Activated naive CD8-positive, alpha-beta T cell treated with anti-CD3 and anti-CD28 coated beads for 36 hours (primary cell): ENCODE measurements around the gene HDGFL2. TPM values are rescaled to one million over a fixed set of nuclear protein-coding genes. Genes with fewer than 3 reads are reported as not detected.

Experiments used
- total RNA-seq, 2 experiments: library from RNA; stranded (reverse); gene quantifications; one replicate each; pipeline ENCODE4 v1.2.3, GENCODE V29; 2021

HDGFL2 gene
- total RNA-seq, 2 experiments from 2014 or later: 45.5 to 47.0 TPM

Other genes starting within 250 kb of the HDGFL2 start
- 1 to 10 TPM; 6.7 to 8.6 TPM for gene EBI3, start 242.8 kb upstream of the HDGFL2 start, total RNA-seq
- 10 to 100 TPM; 37.6 to 38.5 TPM for gene YJU2, start 225.2 kb upstream of the HDGFL2 start, total RNA-seq
- gene SHD, start 193.0 kb upstream of the HDGFL2 start, total RNA-seq: not detected
- gene TMIGD2, start 169.9 kb upstream of the HDGFL2 start, total RNA-seq: 10 to 100 TPM; 12.6 to 14.7 TPM
- gene FSD1, start 167.7 kb upstream of the HDGFL2 start, total RNA-seq: 10 to 100 TPM; 21.0 to 21.3 TPM
- gene STAP2, start 133.5 kb upstream of the HDGFL2 start, total RNA-seq: 10 to 100 TPM; 12.3 to 13.1 TPM
- gene MPND, start 128.7 kb upstream of the HDGFL2 start, total RNA-seq: 10 to 100 TPM; 15.6 to 18.8 TPM
- gene SH3GL1, start 71.8 kb upstream of the HDGFL2 start, total RNA-seq: 10 to 100 TPM; 40.3 to 41.1 TPM
- 10 to 100 TPM; 76.8 to 77.6 TPM for gene CHAF1A, start 69.7 kb upstream of the HDGFL2 start, total RNA-seq
- gene UBXN6, start 14.5 kb upstream of the HDGFL2 start, total RNA-seq: 10 to 100 TPM; 37.0 to 37.8 TPM
- not detected for gene PLIN4, start 46.2 kb downstream of the HDGFL2 start, total RNA-seq
- under 1 TPM; 0.32 to 0.56 TPM for gene PLIN5, start 62.9 kb downstream of the HDGFL2 start, total RNA-seq
- under 1 TPM; 0.19 to 0.38 TPM for gene LRG1, start 67.7 kb downstream of the HDGFL2 start, total RNA-seq
- gene SEMA6B, start 87.4 kb downstream of the HDGFL2 start, total RNA-seq: not detected
- gene TNFAIP8L1, start 167.2 kb downstream of the HDGFL2 start, total RNA-seq: 10 to 100 TPM; 10.7 to 11.3 TPM
- 10 to 100 TPM; 59.2 to 65.8 TPM for gene MYDGF, start 198.0 kb downstream of the HDGFL2 start, total RNA-seq